Measurements from ENCODE around the gene RBMS3. TPM values are rescaled to one million over a fixed set of nuclear protein-coding genes. Genes with fewer than 3 reads are reported as not detected.

Gene RBMS3
- total RNA-seq, 1 donor from 2014 or later: 13.2 TPM

DNA sequence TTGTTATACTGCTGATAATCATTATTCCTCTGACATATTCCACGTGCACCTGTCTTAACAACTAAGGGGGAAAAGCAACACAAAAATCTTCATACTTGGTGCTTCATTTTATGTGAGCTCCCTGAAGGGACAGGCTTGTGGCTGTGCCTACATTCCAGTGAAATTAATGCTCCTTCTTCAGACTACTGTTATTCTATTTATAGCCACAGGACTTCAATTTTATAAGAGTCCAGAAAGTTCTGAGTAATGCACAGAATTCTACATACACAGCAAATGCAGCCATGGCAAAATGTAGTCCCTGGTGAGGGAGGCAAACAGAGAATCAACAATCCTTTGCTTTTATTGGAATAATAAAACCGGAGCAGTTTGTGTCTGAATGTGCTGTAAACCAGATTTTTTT is 417.1 kb downstream of the RBMS3 start:
- no peak overlapping the region for H3K4me3 ChIP-seq (ENCODE audit: low read depth, low read length)
- no peak for DNase-seq (ENCODE audit: low read depth)
- TF ChIP-seq, protein P1, sequence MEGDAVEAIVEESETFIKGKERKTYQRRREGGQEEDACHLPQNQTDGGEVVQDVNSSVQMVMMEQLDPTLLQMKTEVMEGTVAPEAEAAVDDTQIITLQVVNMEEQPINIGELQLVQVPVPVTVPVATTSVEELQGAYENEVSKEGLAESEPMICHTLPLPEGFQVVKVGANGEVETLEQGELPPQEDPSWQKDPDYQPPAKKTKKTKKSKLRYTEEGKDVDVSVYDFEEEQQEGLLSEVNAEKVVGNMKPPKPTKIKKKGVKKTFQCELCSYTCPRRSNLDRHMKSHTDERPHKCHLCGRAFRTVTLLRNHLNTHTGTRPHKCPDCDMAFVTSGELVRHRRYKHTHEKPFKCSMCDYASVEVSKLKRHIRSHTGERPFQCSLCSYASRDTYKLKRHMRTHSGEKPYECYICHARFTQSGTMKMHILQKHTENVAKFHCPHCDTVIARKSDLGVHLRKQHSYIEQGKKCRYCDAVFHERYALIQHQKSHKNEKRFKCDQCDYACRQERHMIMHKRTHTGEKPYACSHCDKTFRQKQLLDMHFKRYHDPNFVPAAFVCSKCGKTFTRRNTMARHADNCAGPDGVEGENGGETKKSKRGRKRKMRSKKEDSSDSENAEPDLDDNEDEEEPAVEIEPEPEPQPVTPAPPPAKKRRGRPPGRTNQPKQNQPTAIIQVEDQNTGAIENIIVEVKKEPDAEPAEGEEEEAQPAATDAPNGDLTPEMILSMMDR (conservative IDR thresholded peaks at IDR 0.05; ENCODE audit: low read depth, low read length): no peak

DNA sequence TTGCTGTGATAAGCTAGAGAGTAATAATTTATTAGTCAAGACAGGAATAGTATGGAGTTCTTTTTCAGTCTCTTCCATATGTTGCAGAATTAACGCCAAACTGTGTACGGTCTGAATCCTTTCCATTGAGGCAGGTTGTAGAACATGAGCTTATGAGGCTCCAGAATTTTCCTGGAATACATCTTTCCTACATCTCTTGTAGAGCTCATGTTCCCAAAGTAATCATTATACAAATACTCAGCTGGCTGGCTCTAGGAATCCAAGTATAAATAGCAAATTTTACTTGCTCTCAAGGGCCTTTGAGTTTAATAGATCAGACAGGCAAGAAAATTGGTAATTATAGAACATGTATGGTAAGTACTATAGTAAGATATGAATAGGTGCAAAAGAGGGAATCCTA is 419.4 kb downstream of the RBMS3 start:
- TF ChIP-seq, protein P1 (conservative IDR thresholded peaks at IDR 0.05; ENCODE audit: low read depth, low read length): no peak
- DNase-seq (ENCODE audit: low read depth): no peak
- no peak overlapping the region for H3K4me3 ChIP-seq (ENCODE audit: low read depth, low read length)

DNA sequence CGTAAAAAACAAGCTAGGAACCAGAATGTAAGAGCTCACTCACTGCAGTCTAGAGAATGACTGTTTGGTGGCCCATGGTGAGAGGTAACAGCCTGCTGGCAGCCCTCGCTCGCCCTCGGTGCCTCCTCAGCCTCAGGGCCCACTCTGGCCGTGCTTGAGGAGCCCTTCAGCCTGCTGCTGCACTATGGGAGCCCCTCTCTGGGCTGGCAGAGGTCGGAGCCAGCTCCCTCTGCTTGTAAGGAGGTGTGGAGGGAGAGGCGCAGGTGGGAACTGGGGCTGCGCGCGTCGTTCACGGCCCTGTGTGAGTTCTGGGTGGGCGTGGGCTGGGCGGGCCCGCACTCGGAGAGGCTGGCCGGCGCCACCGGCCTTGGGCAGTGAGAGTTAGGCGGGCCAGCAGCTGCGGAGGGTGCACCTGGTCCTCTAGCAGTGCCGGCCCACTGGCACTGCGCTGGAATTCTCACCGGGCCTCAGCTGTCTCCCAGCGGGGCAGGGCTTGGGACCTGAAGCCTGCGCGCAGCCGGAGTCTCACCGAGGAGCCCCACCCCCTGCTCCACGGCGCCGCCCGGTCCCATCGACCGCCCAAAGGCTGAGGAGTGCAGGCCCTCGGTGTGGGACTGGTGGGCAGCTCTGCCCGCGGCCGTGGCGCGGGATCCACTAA is 420.6 kb downstream of the RBMS3 start:
- no peak for DNase-seq (ENCODE audit: low read depth)
- TF ChIP-seq, protein P1 (conservative IDR thresholded peaks at IDR 0.05; ENCODE audit: low read depth, low read length): no peak
- no peak overlapping the region for H3K4me3 ChIP-seq (ENCODE audit: low read depth, low read length)

DNA sequence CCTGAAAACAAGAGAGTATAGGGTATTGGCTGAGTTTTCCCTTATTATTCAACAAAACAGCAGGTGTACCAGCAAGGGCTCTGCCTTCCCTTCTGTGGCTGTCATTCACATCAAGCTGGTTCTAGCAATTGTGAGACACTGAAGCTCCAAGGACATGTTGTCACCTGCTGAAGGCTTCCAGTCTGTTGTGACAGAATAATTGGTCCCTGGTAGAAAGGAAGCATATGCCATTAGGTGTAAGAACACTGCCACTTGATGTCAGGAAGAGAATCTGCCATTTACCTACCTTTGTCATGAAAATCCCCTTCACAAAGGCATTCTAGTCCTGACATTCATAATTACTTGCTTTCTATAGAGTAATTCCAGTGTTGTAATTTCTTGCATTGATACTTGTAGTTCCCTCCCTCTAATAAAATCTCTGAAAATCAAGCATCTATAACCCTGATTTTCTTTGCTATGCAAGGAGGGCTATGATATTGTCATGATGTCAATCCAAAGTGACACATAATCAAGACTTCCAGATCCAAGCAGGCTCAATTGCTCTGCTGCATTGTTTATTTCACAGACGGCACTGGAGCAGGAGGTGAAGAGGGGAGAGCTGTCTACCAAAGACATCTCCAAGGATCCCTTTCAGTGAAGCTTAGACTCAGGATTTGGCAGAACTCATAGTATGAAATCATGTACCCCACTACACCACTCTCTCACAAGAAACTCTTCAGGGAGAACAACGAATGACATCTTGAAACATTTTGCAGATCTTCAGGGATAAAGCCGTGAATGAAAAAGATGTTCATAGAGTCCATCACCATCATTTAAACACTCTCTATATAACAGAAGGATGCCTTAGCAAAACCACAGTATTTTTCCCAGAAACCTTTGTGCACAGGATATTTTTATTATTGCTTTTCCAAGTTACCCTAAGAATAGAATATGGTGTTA is 425.3 kb downstream of the RBMS3 start:
- DNase-seq (ENCODE audit: low read depth): no peak

DNA sequence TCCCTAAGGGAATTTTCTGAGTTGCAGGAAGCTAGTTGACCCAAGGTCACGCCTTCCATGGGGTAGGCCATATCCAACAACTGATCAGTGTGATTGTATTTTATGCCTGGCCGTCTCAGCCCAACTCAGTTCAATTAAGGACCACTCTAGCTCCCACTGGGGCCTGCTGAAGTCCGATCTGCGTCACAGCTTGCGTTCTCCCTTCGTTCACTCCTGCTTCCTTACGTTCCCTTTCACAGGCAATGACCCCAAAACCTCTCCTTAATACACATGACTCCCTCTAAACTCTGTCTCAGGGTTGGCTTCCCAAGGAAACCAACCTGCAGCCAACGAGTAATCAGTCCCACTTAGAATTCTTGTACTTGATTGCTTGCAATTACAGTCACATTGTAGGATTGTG is 428.0 kb downstream of the RBMS3 start:
- H3K4me3 ChIP-seq (ENCODE audit: low read depth, low read length): no peak overlapping the region
- DNase-seq (ENCODE audit: low read depth): no peak
- TF ChIP-seq, protein P1 (conservative IDR thresholded peaks at IDR 0.05; ENCODE audit: low read depth, low read length): no peak

More for the DNA sequence above, 425.3 kb downstream of the RBMS3 start:
- no peak overlapping the region for H3K4me3 ChIP-seq (ENCODE audit: low read depth, low read length)
- TF ChIP-seq, protein P1 (conservative IDR thresholded peaks at IDR 0.05; ENCODE audit: low read depth, low read length): no peak

DNA sequence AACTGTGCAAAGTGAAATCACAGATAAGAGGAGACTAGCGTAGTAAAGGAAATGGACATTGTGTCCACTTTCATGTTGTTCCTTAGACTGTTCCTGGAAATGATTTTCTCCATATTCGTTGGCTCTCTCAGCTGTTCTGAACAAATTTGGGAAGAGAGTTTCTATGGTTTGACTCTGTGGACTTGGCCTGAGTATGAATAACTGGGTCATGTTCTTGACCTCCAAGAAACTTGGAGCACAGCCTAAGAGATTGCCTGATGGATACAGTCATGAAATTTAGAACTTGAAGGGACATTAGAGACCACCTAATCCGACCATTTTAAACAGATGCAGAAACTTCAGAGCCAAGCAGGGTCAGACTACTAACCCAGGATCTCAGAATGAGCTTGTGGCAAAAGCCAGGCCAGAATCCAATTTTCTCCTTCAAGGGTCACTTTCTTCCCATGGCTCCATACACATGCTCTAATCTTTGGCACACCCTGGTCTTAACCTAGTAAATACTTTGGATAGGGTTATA is 430.4 kb downstream of the RBMS3 start:
- no peak overlapping the region for H3K4me3 ChIP-seq (ENCODE audit: low read depth, low read length)
- DNase-seq (ENCODE audit: low read depth): no peak
- TF ChIP-seq, protein P1 (conservative IDR thresholded peaks at IDR 0.05; ENCODE audit: low read depth, low read length): no peak

Measured in epithelial cell of proximal tubule (primary cell).